ENCODE data around the gene PSPN.

PSPN gene

DNA sequence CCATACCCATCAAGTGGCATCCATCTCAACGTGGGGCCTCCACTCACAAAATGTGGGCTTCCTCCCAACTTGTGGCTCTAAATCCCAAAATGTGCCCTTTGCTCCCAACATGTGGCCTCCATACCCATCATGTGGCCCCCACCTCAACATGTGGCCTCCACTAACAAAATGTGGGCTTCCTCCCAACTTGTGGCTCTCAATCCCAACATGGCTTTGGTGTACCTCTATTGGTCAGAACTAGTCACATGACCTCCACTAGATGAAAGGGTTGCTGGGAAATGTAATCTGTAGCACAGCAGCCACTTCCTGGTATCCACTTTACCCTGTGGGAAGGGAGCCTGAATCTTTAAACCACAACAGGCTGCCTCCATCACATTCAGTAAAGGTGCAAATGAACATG, 32.3 kb downstream of the PSPN start:
- no peak for TF ChIP-seq ZNF274 (IDR thresholded peaks at IDR 0.05; ENCODE audit: low read depth, low read length)
- H3K4me3 ChIP-seq (ENCODE audit: low read length), result no peak overlapping the region

- TF ChIP-seq ZNF274 (IDR thresholded peaks at IDR 0.05; ENCODE audit: low read depth, low read length), result no peak
- no peak overlapping the region for H3K4me3 ChIP-seq (ENCODE audit: low read length)
Observed at GRCh38 chr19:6340493-6341201, 35.1 kb downstream of the PSPN start.

GRCh38 chr19:6334490-6335285, 41.0 kb downstream of the PSPN start:
- TF ChIP-seq ZNF274 (IDR thresholded peaks at IDR 0.05; ENCODE audit: low read depth, low read length), result no peak
- no peak overlapping the region for H3K4me3 ChIP-seq (ENCODE audit: low read length)

DNA sequence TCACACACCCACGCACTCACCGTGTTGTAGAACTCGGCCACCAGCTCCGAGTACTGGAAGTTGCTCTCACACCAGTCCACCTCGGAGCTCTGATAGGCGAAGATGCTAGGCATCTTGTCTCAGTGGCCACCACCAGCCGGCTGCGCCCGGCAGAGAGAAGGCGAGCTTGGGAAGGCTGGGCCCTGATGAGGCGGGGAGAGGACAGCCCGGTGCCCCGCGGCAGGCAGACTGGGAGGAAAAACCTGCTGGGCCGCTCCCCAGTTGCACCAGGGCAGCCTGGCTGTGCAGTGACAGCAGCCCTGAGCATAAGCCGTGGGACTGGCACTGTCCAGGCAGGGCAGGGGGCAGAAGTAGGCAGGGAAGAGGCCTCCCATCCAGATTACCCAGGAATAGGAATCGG, 42.3 kb downstream of the PSPN start, which contains the start of gene ACER1:
ACER1 (minus strand) TSS at position 174 of the 400 bp plus-strand sequence; CDS start at position 113, 61 bp downstream.
- H3K4me3 ChIP-seq (ENCODE audit: low read length), result no peak within 1 kb of the TSS
- no peak for TF ChIP-seq ZNF274 (IDR thresholded peaks at IDR 0.05; ENCODE audit: low read depth, low read length)

GRCh38 chr19:6326815-6327214, 48.9 kb downstream of the PSPN start:
- no peak overlapping the region for H3K4me3 ChIP-seq (ENCODE audit: low read length)
- no peak for TF ChIP-seq ZNF274 (IDR thresholded peaks at IDR 0.05; ENCODE audit: low read depth, low read length)

- H3K4me3 ChIP-seq (ENCODE audit: low read length), result no peak overlapping the region
- no peak for TF ChIP-seq ZNF274 (IDR thresholded peaks at IDR 0.05; ENCODE audit: low read depth, low read length)
Observed at GRCh38 chr19:6325614-6326013, 50.1 kb downstream of the PSPN start.

All from GM08714 (cell line).